ENCODE data around the gene ZDHHC11. TPM values are rescaled to one million over a fixed set of nuclear protein-coding genes. Genes with fewer than 3 reads are reported as not detected.

ZDHHC11 gene
- total RNA-seq, 2 experiments from 2014 or later, result 13.3 to 18.3 TPM

- Mint-ChIP-seq H3K4me1 (ENCODE audit: low read depth) (no peaks in the 10 kb centered on the region), H3K4me3 (no peak overlapping the region), H3K27me3 (no peaks in the 10 kb centered on the region), H3K27ac (no peak overlapping the region), H3K36me3 (ENCODE audit: low read depth) (peaks cover 97% of the 10 kb centered on the region), H3K9me3 (no peaks in the 10 kb centered on the region)
- Histone ChIP-seq H3K4me3 (ENCODE audit: low read length) (no peak overlapping the region), H3K4me1 (ENCODE audit: insufficient read depth, low read length) (no peaks in the 10 kb centered on the region), H3K36me3 (ENCODE audit: insufficient read depth, low read length) (peaks cover 97% of the 10 kb centered on the region), H3K9me3 (ENCODE audit: control insufficient read depth in 1 of 2, insufficient read depth in 1 of 2, low read length in 2 of 2) (peaks cover 0 to 7% of the 10 kb centered on the region in 2 experiments), H3K27me3 (ENCODE audit: control insufficient read depth in 1 of 2, insufficient read depth in 2 of 2, low read length in 2 of 2) (no peaks in the 10 kb centered on the region), H3K27ac (ENCODE audit: low read depth in 1 of 2, low read length in 2 of 2) (no peak overlapping the region)
- ChIA-PET CTCF (no interaction called here), POLR2A (no interaction called here)
- TF ChIP-seq CTCF (IDR thresholded peaks at IDR 0.05), result no peak
- ATAC-seq (ENCODE audit: poor library complexity), result no peak
- intact Hi-C loops (cut with DNase I, micrococcal nuclease), result no loop called here
- DNase-seq, result no peak
Observed at GRCh38 chr5:868428-869135, 17.8 kb upstream of the ZDHHC11 start.

- no peak for ATAC-seq (ENCODE audit: poor library complexity)
- Histone ChIP-seq H3K4me3 (ENCODE audit: low read length) (no peak overlapping the region), H3K36me3 (ENCODE audit: insufficient read depth, low read length) (peaks cover 94% of the 10 kb centered on the region), H3K27ac (ENCODE audit: low read depth in 1 of 2, low read length in 2 of 2) (no peak overlapping the region), H3K4me1 (ENCODE audit: insufficient read depth, low read length) (no peaks in the 10 kb centered on the region), H3K27me3 (ENCODE audit: control insufficient read depth in 1 of 2, insufficient read depth in 2 of 2, low read length in 2 of 2) (no peaks in the 10 kb centered on the region), H3K9me3 (ENCODE audit: control insufficient read depth in 1 of 2, insufficient read depth in 1 of 2, low read length in 2 of 2) (peaks cover 0 to 7% of the 10 kb centered on the region in 2 experiments)
- H3K27ac Mint-ChIP-seq, result no peak overlapping the region
- DNase-seq, result no peak
- H3K9me3 Mint-ChIP-seq, result no peaks in the 10 kb centered on the region
- H3K4me3 Mint-ChIP-seq, result no peak overlapping the region
- ChIA-PET CTCF (no interaction called here), POLR2A (no interaction called here)
- peaks cover 88% of the 10 kb centered on the region for H3K36me3 Mint-ChIP-seq (ENCODE audit: low read depth)
- no peak for TF ChIP-seq CTCF (IDR thresholded peaks at IDR 0.05)
- H3K4me1 Mint-ChIP-seq (ENCODE audit: low read depth), result no peaks in the 10 kb centered on the region
- intact Hi-C loops (cut with DNase I, micrococcal nuclease), result no loop called here
- no peaks in the 10 kb centered on the region for H3K27me3 Mint-ChIP-seq
Observed at GRCh38 chr5:867300-867870, 16.6 kb upstream of the ZDHHC11 start.

- Mint-ChIP-seq H3K36me3 (ENCODE audit: low read depth) (peaks cover 72% of the 10 kb centered on the region), H3K27me3 (no peaks in the 10 kb centered on the region), H3K4me1 (ENCODE audit: low read depth) (no peaks in the 10 kb centered on the region), H3K27ac (no peak overlapping the region), H3K9me3 (no peaks in the 10 kb centered on the region), H3K4me3 (no peak overlapping the region)
- no peak overlapping the region for H3K4me3 ChIP-seq (ENCODE audit: low read length)
- no peak for DNase-seq
- H3K27me3 ChIP-seq (ENCODE audit: control insufficient read depth in 1 of 2, insufficient read depth in 2 of 2, low read length in 2 of 2), result no peaks in the 10 kb centered on the region
- TF ChIP-seq CTCF (IDR thresholded peaks at IDR 0.05), result no peak
- POLR2A ChIA-PET, result no interaction called here
- CTCF ChIA-PET, result no interaction called here
- H3K4me1 ChIP-seq (ENCODE audit: insufficient read depth, low read length), result no peaks in the 10 kb centered on the region
- ATAC-seq (ENCODE audit: poor library complexity), result no peak
- H3K27ac ChIP-seq (ENCODE audit: low read depth in 1 of 2, low read length in 2 of 2), result no peak overlapping the region
- H3K9me3 ChIP-seq (ENCODE audit: control insufficient read depth in 1 of 2, insufficient read depth in 1 of 2, low read length in 2 of 2), result peaks cover 0 to 7% of the 10 kb centered on the region in 2 experiments
- intact Hi-C loops (cut with DNase I, micrococcal nuclease), result no loop called here
- peaks cover 83% of the 10 kb centered on the region for H3K36me3 ChIP-seq (ENCODE audit: insufficient read depth, low read length)
Observed at GRCh38 chr5:865771-866170, 15.0 kb upstream of the ZDHHC11 start.

All from CD4-positive, alpha-beta T cell (primary cell).